Measurements from ENCODE around the gene MGAT5. TPM values are rescaled to one million over a fixed set of nuclear protein-coding genes. Genes with fewer than 3 reads are reported as not detected.

Gene MGAT5
- total and polyA plus RNA-seq, 7 donors = 1.1 to 7.0 (median 2.1) TPM

DNA sequence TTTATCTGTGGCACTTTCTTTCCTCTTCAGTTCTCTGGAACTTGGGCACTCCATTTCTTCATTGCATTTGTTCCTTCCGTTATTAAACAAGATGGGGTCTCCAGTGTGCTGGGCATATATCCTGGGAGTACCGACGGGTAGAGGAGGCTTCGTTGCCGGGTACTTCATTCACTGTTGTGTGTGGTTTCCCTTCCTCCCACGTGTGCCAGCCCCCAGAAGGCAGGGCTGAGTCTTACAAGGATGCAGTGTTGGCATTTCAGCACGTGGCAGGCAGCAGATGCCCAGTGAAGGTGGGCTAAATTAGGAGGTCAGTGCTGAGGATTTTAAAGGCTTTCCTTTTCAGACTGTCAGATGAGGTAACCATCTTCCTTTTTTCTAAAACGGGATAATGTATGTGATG, 58.6 kb downstream of the MGAT5 start:
- ATAC-seq (no peak), DNase-seq (no peak)
- no peaks in the 10 kb centered on the region for H3K27me3 ChIP-seq (ENCODE audit: insufficient read depth in 3 of 3, low read length in 2 of 3)
- WGBS, 3 donors = 61 to 69% (median 64%) methylated on average over 8 of the region's 8 CpGs
- no peaks in the 10 kb centered on the region for H3K36me3 ChIP-seq (ENCODE audit: insufficient read depth in 1 of 2, low read depth in 1 of 2)
- H3K9me3 ChIP-seq = no peaks in the 10 kb centered on the region
- H3K4me3 ChIP-seq = no peak overlapping the region
- no peak for TF ChIP-seq CTCF (IDR thresholded peaks at IDR 0.05)
- intact Hi-C loops (cut with DNase I) = no loop called here
- H3K27ac ChIP-seq = no peak overlapping the region
- no peaks in the 10 kb centered on the region for H3K4me1 ChIP-seq

DNA sequence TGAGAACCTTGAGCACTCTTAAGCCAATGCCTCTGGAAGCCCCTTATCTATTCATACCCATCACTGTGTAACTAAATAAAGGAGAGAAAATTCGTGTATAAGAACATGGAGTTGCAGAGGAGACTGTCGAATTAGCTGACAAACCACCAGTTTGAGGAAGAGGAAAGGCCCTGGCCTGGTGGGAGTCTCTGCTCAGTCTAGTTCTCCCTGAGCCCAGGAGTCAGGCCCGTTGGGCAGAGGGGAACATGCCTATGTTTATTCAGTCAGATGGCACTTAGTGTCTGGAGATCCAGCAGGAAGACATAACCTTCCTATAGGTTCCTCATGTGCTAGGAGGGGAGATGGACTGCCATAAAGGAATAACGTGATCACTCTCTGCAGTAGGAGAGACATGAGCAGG, 60.3 kb downstream of the MGAT5 start:
- 60 to 73% (median 66%) methylated on average over 4 of the region's 4 CpGs for WGBS, 3 donors
- H3K4me1 ChIP-seq = no peaks in the 10 kb centered on the region

GRCh38 chr2:134314681-134315368, 61.0 kb downstream of the MGAT5 start:
- Histone ChIP-seq H3K4me1 (no peaks in the 10 kb centered on the region), H3K36me3 (ENCODE audit: insufficient read depth in 1 of 2, low read depth in 1 of 2) (no peaks in the 10 kb centered on the region), H3K27me3 (ENCODE audit: insufficient read depth in 3 of 3, low read length in 2 of 3) (no peaks in the 10 kb centered on the region), H3K9me3 (no peaks in the 10 kb centered on the region), H3K4me3 (no peak overlapping the region), H3K27ac (no peak overlapping the region)
- no peak for ATAC-seq
- intact Hi-C loops (cut with DNase I) = no loop called here
- TF ChIP-seq CTCF (IDR thresholded peaks at IDR 0.05) = no peak
- DNase-seq = no peak
- 43 to 64% (median 53%) methylated on average over 5 of the region's 5 CpGs for WGBS, 3 donors

More for the DNA sequence above, 60.3 kb downstream of the MGAT5 start:
- no peak overlapping the region for H3K4me3 ChIP-seq
- no peak for TF ChIP-seq CTCF (IDR thresholded peaks at IDR 0.05)
- H3K27ac ChIP-seq = no peak overlapping the region
- intact Hi-C loops (cut with DNase I) = no loop called here
- DNase-seq = no peak
- ATAC-seq = no peak
- no peaks in the 10 kb centered on the region for H3K36me3 ChIP-seq (ENCODE audit: insufficient read depth in 1 of 2, low read depth in 1 of 2)
- no peaks in the 10 kb centered on the region for H3K27me3 ChIP-seq (ENCODE audit: insufficient read depth in 3 of 3, low read length in 2 of 3)
- no peaks in the 10 kb centered on the region for H3K9me3 ChIP-seq

- intact Hi-C loops (cut with DNase I) = no loop called here
- WGBS, 3 donors = 74 to 81% (median 79%) methylated on average over 2 of the region's 2 CpGs
- no peaks in the 10 kb centered on the region for H3K36me3 ChIP-seq (ENCODE audit: insufficient read depth in 1 of 2, low read depth in 1 of 2)
- H3K27ac ChIP-seq = no peak overlapping the region
- ATAC-seq (no peak), DNase-seq (no peak)
- H3K9me3 ChIP-seq = no peaks in the 10 kb centered on the region
- H3K27me3 ChIP-seq (ENCODE audit: insufficient read depth in 3 of 3, low read length in 2 of 3) = no peaks in the 10 kb centered on the region
- H3K4me3 ChIP-seq = no peak overlapping the region
- TF ChIP-seq CTCF (IDR thresholded peaks at IDR 0.05) = no peak
- no peaks in the 10 kb centered on the region for H3K4me1 ChIP-seq
Measured at GRCh38 chr2:134315471-134315870, 61.6 kb downstream of the MGAT5 start.

Data from psoas muscle (tissue), 8 donors.